Tibial nerve (tissue), 4 donors: ENCODE data around the gene CEP112.

ENCODE experiments used
- EP300 ChIP-seq, 2 donors: sonication (generic); formaldehyde crosslinking; IDR thresholded peaks; one replicate each; pipeline ENCODE4 v1.6.1; 2017; ENCODE audit warnings: antibody characterized with exemption in 2 of 2, mild to moderate bottlenecking in 1 of 2
- POLR2A ChIP-seq, 2 donors: fragments of 450-650 bp; IDR thresholded peaks; one replicate each; pipeline ENCODE4 v1.6.1; 2017; ENCODE audit warnings: antibody characterized with exemption in 2 of 2, mild to moderate bottlenecking in 2 of 2, moderate library complexity in 2 of 2
- TF ChIP-seq, protein P1 (sequence below), 5 experiments: fragments of 200-600 bp in 3 of 5; fragments of 450-650 bp in 2 of 5; sonication (generic) in 3 of 5; IDR thresholded peaks; one replicate each; pipeline ENCODE4 v1.5.1; 2016 to 2019; ENCODE audit warnings: antibody characterized with exemption in 5 of 5, mild to moderate bottlenecking in 3 of 5, moderate library complexity in 2 of 5

DNA sequence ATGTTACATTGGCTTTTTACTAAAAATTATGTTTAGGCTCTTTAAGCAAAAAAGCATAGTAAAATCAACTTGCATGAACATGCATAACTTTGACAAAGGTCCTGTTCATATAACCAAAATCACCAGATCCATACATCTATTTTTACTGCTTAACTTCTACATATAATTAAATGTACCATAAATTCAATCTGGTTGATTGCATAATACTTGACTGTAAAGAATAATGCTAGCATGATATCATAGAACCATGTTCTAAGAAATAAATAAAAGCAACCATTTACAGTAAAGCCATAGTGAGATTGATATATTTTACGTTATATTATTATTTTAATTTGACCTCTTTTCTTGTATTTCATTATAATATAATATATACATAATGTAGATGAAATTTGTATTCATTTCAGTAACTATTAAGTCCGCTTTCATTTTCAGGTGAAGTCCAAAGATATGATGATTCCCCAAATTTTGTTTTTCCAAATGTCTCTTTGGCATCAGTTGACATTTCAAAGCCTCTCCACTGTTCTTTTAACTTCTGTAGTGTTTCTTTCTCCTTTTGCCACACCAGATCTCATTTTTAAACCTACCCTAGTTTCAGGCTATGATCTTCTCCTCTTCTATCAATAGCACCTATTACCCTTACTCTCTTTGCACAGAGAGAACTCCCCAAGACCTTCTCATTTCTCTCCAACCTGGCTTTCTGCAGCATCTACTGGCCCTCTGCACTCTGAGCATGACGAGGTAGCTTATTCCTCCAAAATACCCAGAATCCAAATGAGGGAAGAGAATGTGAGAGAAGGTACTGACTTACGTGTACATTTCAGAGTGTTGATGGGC is 35.5 kb upstream of the CEP112 start:
- TF ChIP-seq POLR2A (IDR thresholded peaks at IDR 0.05) (no peak), EP300 (IDR thresholded peaks at IDR 0.05) (no peak)
- TF ChIP-seq, protein P1, sequence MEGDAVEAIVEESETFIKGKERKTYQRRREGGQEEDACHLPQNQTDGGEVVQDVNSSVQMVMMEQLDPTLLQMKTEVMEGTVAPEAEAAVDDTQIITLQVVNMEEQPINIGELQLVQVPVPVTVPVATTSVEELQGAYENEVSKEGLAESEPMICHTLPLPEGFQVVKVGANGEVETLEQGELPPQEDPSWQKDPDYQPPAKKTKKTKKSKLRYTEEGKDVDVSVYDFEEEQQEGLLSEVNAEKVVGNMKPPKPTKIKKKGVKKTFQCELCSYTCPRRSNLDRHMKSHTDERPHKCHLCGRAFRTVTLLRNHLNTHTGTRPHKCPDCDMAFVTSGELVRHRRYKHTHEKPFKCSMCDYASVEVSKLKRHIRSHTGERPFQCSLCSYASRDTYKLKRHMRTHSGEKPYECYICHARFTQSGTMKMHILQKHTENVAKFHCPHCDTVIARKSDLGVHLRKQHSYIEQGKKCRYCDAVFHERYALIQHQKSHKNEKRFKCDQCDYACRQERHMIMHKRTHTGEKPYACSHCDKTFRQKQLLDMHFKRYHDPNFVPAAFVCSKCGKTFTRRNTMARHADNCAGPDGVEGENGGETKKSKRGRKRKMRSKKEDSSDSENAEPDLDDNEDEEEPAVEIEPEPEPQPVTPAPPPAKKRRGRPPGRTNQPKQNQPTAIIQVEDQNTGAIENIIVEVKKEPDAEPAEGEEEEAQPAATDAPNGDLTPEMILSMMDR (IDR thresholded peaks at IDR 0.05) = no peak
